GM21423 (cell line): ENCODE results near the gene UPK3A.

Experiments used
- ATAC-seq: cut with Tn5 transposase; IDR thresholded peaks from one replicate; pipeline ENCODE4 v1.9.1; 2021; ENCODE audit warnings: mild to moderate bottlenecking, moderate library complexity; ENCODE audit not compliant: unreplicated experiment

UPK3A gene

GRCh38 chr22:45308391-45308956 is 23.7 kb downstream of the UPK3A start:
- ATAC-seq = no peak

- ATAC-seq = no peak
Measured at GRCh38 chr22:45308957-45309421, 24.2 kb downstream of the UPK3A start.

- ATAC-seq = peak; percentile 79
Measured at GRCh38 chr22:45309422-45310227, 24.9 kb downstream of the UPK3A start, which contains the start of gene FAM118A. TSS of gene FAM118A (plus strand) at chr22:45309934. CDS start at chr22:45322380, 12,446 bp downstream.

- ATAC-seq = no peak
Measured at GRCh38 chr22:45310331-45310976, 25.7 kb downstream of the UPK3A start.

- no peak for ATAC-seq
Measured at GRCh38 chr22:45310977-45311531, 26.3 kb downstream of the UPK3A start.

GRCh38 chr22:45312415-45312814 is 27.7 kb downstream of the UPK3A start:
- ATAC-seq = no peak

- no peak for ATAC-seq
Measured at GRCh38 chr22:45312856-45313255, 28.1 kb downstream of the UPK3A start.

GRCh38 chr22:45314054-45314721 is 29.4 kb downstream of the UPK3A start:
- no peak for ATAC-seq

GRCh38 chr22:45314786-45315185 is 30.0 kb downstream of the UPK3A start:
- no peak for ATAC-seq

GRCh38 chr22:45316796-45317526 is 32.2 kb downstream of the UPK3A start:
- no peak for ATAC-seq

GRCh38 chr22:45317551-45318167 is 32.9 kb downstream of the UPK3A start:
- ATAC-seq = no peak

- ATAC-seq = no peak
Measured at GRCh38 chr22:45318168-45318557, 33.4 kb downstream of the UPK3A start.

GRCh38 chr22:45318558-45319323 is 34.0 kb downstream of the UPK3A start:
- no peak for ATAC-seq

- ATAC-seq = no peak
Measured at GRCh38 chr22:45319324-45319685, 34.6 kb downstream of the UPK3A start.

- no peak for ATAC-seq
Measured at GRCh38 chr22:45320357-45320976, 35.7 kb downstream of the UPK3A start.

GRCh38 chr22:45321827-45322226 is 37.1 kb downstream of the UPK3A start:
- no peak for ATAC-seq

GRCh38 chr22:45322873-45323525 is 38.2 kb downstream of the UPK3A start:
- ATAC-seq = no peak

- no peak for ATAC-seq
Measured at GRCh38 chr22:45323695-45324094, 38.9 kb downstream of the UPK3A start.
